IMR-90 (cell line): ENCODE data around the gene PLCB4. TPM values are rescaled to one million over a fixed set of nuclear protein-coding genes. Genes with fewer than 3 reads are reported as not detected.

Experiments
- ATAC-seq: fragments of 200-7000 bp; cut with Tn5 transposase; 2 replicates; pipeline ENCODE4 v1.9.1; 2020; ENCODE audit warnings: low read depth, mild to moderate bottlenecking, moderate library complexity
- BruUV-seq: library from RNA; stranded (reverse); fragments of 400-500 nt; replicated peaks from 2 replicates; lab custom pipeline; 2021; lab: Mats Ljungman, UMichigan
- CTCF ChIA-PET: fragments of 300-600 bp; formaldehyde crosslinking; extraction: SDS; loops from one replicate; lab custom pipeline; 2021; ENCODE audit warnings: antibody characterized with exemption; lab: Yijun Ruan, JAX
- POLR2A ChIA-PET: fragments of 300-600 bp; sonication (Branson Sonifier 250); formaldehyde crosslinking; loops from one replicate; lab custom pipeline; 2022; ENCODE audit warnings: antibody characterized with exemption; ENCODE audit not compliant: unreplicated experiment; lab: Charles Lee
- DNase-seq: peaks from one replicate; pipeline ENCODE4 v3.0.0; 2013
- H2AFZ ChIP-seq: replicated peaks from 2 replicates; pipeline ENCODE3; 2013; ENCODE audit warnings: low read length, mild to moderate bottlenecking; ENCODE audit not compliant: poor library complexity
- H2AK5ac ChIP-seq: 2 replicates; pipeline ENCODE4 v1.6.1; 2013; ENCODE audit warnings: low read depth, low read length, inconsistent platforms
- H2AK9ac ChIP-seq: replicated peaks from 2 replicates; pipeline ENCODE3; 2013; ENCODE audit warnings: mild to moderate bottlenecking, low read depth, low read length, moderate library complexity; ENCODE audit not compliant: poor library complexity
- H2BK120ac ChIP-seq: 2 replicates; pipeline ENCODE4 v1.6.1; 2013; ENCODE audit warnings: low read depth, low read length, inconsistent platforms
- H2BK15ac ChIP-seq: 3 replicates; pipeline ENCODE4 v1.6.1; 2013; ENCODE audit warnings: low read depth, low read length, inconsistent platforms
- H2BK20ac ChIP-seq: 2 replicates; pipeline ENCODE4 v1.6.1; 2013; ENCODE audit warnings: low read depth, mild to moderate bottlenecking, inconsistent platforms, low read length, moderate library complexity
- H2BK5ac ChIP-seq: 2 replicates; pipeline ENCODE4 v1.6.1; 2013; ENCODE audit warnings: mild to moderate bottlenecking, low read depth, low read length, inconsistent platforms; ENCODE audit not compliant: poor library complexity, severe bottlenecking
- H3K14ac ChIP-seq: replicated peaks from 2 replicates; pipeline ENCODE4 v1.6.1; 2013; ENCODE audit warnings: low read depth, low read length, inconsistent platforms
- H3K18ac ChIP-seq: 2 replicates; pipeline ENCODE4 v1.6.1; 2013; ENCODE audit warnings: low read depth, low read length, control low read depth
- H3K23ac ChIP-seq: 2 replicates; pipeline ENCODE4 v1.6.1; 2013; ENCODE audit warnings: low read depth, low read length, inconsistent platforms
- H3K27ac ChIP-seq: 2 replicates; pipeline ENCODE4 v1.5.1; 2013; ENCODE audit warnings: mild to moderate bottlenecking, control low read depth, low read length; ENCODE audit not compliant: insufficient read depth
- H3K27me3 ChIP-seq: 2 replicates; pipeline ENCODE4 v1.6.1; 2013; ENCODE audit warnings: low read length; ENCODE audit not compliant: control insufficient read depth, insufficient read depth
- H3K36me3 ChIP-seq: 2 replicates; pipeline ENCODE4 v1.6.1; 2013; ENCODE audit warnings: low read length, mixed read lengths; ENCODE audit not compliant: control insufficient read depth, insufficient read depth
- H3K4ac ChIP-seq: 2 replicates; pipeline ENCODE4 v1.6.1; 2013; ENCODE audit warnings: low read depth, low read length, inconsistent platforms
- H3K4me1 ChIP-seq: 2 replicates; pipeline ENCODE4 v1.6.1; 2013; ENCODE audit warnings: low read length, mixed read lengths; ENCODE audit not compliant: control insufficient read depth, insufficient read depth
- H3K4me2 ChIP-seq: 2 replicates; pipeline ENCODE4 v1.6.1; 2013; ENCODE audit warnings: low read depth, mild to moderate bottlenecking, control low read depth, low read length, moderate library complexity
- H3K4me3 ChIP-seq: 2 replicates; pipeline ENCODE4 v1.5.1; 2013; ENCODE audit warnings: low read depth, mild to moderate bottlenecking, control low read depth, low read length, moderate library complexity; ENCODE audit not compliant: insufficient read depth
- H3K56ac ChIP-seq: 2 replicates; pipeline ENCODE4 v1.6.1; 2013; ENCODE audit warnings: low read length, inconsistent platforms; ENCODE audit not compliant: insufficient read depth; ENCODE audit errors: extremely low read depth
- H3K79me1 ChIP-seq, 2 experiments: 2 replicates each; pipeline ENCODE4 v1.6.1; 2013; ENCODE audit warnings: low read length in 2 of 2, inconsistent platforms in 1 of 2, low read depth in 1 of 2
- H3K9ac ChIP-seq: 2 replicates; pipeline ENCODE4 v1.6.1; 2013; ENCODE audit warnings: low read depth, low read length, control low read depth
- H3K9me1 ChIP-seq: 2 replicates; pipeline ENCODE4 v1.6.1; 2013; ENCODE audit warnings: low read length, inconsistent platforms; ENCODE audit not compliant: insufficient read depth
- H3K9me3 ChIP-seq: 2 replicates; pipeline ENCODE4 v1.6.1; 2013; ENCODE audit warnings: low read length; ENCODE audit not compliant: control insufficient read depth, insufficient read depth
- H4K20me1 ChIP-seq: 2 replicates; pipeline ENCODE4 v1.6.1; 2013; ENCODE audit warnings: low read length, inconsistent platforms; ENCODE audit not compliant: insufficient read depth
- H4K5ac ChIP-seq: 2 replicates; pipeline ENCODE4 v1.6.1; 2013; ENCODE audit warnings: mild to moderate bottlenecking, low read depth, low read length, control low read depth
- H4K8ac ChIP-seq, 2 experiments: 2 replicates each; pipeline ENCODE4 v1.6.1; 2013; ENCODE audit warnings: low read depth in 2 of 2, low read length in 2 of 2, control low read depth in 1 of 2, inconsistent platforms in 1 of 2
- H4K91ac ChIP-seq: 2 replicates; pipeline ENCODE4 v1.6.1; 2013; ENCODE audit warnings: low read depth, low read length, inconsistent platforms; ENCODE audit not compliant: insufficient read depth
- CEBPB ChIP-seq: IDR thresholded peaks from 2 replicates; pipeline ENCODE4 v1.6.1; 2012; ENCODE audit warnings: low read depth, low read length, improper control_type of control experiment
- CHD1 ChIP-seq: IDR thresholded peaks from 2 replicates; pipeline ENCODE4 v1.6.1; 2012; ENCODE audit warnings: low read depth, low read length, improper control_type of control experiment
- MXI1 ChIP-seq: IDR thresholded peaks from 2 replicates; pipeline ENCODE4 v1.6.1; 2012; ENCODE audit warnings: low read depth, mild to moderate bottlenecking, low read length, moderate library complexity, borderline replicate concordance
- SMC3 ChIP-seq: fragments of 150-350 bp; IDR thresholded peaks from 2 replicates; pipeline ENCODE4 v1.6.1; 2016; ENCODE audit warnings: low read depth, mild to moderate bottlenecking, antibody characterized with exemption, low read length, moderate library complexity
- WGBS, 2 experiments: methylation state at CpG; one replicate each; pipeline versions ENCODE4 v1.1.5 to v1.1.7; 2013; ENCODE audit warnings: missing lambda C conversion rate in 2 of 2; ENCODE audit not compliant: insufficient read length in 1 of 2; ENCODE audit errors: extremely low coverage in 2 of 2; 5-methylcytosine and 5-hydroxymethylcytosine counted together
- dilution Hi-C: fragments of 300-500 bp; cut with HindIII; formaldehyde crosslinking; loops from one replicate; pipeline ENCODE4 v1.14.3; 2018; ENCODE audit warnings: low sequenced_read_pairs; ENCODE audit not compliant: unreplicated experiment
- in situ Hi-C: fragments of 300-500 bp; cut with MboI; formaldehyde crosslinking; loops from 3 replicates; pipeline ENCODE4 v1.14.3; 2019; ENCODE audit warnings: low sequenced_read_pairs, inconsistent platforms, mixed read lengths
- intact Hi-C: fragments of 100-400 bp; cut with micrococcal nuclease; formaldehyde crosslinking; loops from 2 replicates; pipeline ENCODE4 v1.10.0; 2022
- polyA plus RNA-seq, 3 experiments: library from polyadenylated mRNA; depleted of rRNA; stranded (reverse); fragments of >200 nt; gene quantifications; 2 replicates each; pipeline ENCODE4 v1.2.3, GENCODE V29; 2012; ENCODE audit warnings: low replicate concordance in 1 of 3
- total RNA-seq: library from RNA; depleted of rRNA; stranded (reverse); fragments of >200 nt; gene quantifications from 2 replicates; pipeline ENCODE4 v1.2.3, GENCODE V29; 2012
- TF ChIP-seq, protein P1 (sequence below): fragments of 150-350 bp; IDR thresholded peaks from 2 replicates; pipeline ENCODE4 v1.6.1; 2016; ENCODE audit warnings: low read depth, mild to moderate bottlenecking, low read length, moderate library complexity, borderline replicate concordance
- TF ChIP-seq, protein P2 (sequence below): conservative IDR thresholded peaks from 2 replicates; pipeline ENCODE4 v1.5.1; 2012; ENCODE audit warnings: mild to moderate bottlenecking, low read depth, low read length, improper control_type of control experiment

PLCB4 gene
- total and polyA plus RNA-seq, 2 of the 4 experiments (the other 2 are of a cell fraction), result 12.5 to 24.0 TPM

DNA sequence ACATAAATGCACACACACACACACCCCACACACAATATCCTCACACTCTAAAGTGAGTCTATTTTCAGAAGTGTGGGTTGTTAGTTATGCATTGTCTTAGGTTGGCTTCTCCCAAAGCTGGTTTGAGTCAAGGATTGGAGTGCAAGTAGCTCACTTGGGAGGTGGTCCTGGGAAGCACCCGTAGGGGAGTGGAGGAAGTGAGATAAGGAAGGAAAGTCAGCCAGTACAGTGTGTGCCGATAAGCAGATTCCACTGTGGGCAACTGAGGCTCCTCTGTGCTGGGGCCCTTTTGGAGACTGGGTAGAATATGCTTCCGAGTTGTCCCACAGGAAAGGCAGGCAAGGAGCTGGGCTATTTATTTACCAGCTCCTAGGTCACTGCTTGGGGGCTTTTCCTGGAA lies 67.2 kb downstream of the PLCB4 start:
- Histone ChIP-seq H3K23ac (no peak overlapping the region), H2BK120ac (no peak overlapping the region), H3K9me3 (peaks cover 10% of the 10 kb centered on the region), H4K8ac (no peak overlapping the region), H3K27ac (no peak overlapping the region), H3K27me3 (no peaks in the 10 kb centered on the region), H2AK5ac (no peak overlapping the region), H3K14ac (no peak overlapping the region), H3K4me1 (no peaks in the 10 kb centered on the region), H3K9me1 (no peaks in the 10 kb centered on the region), H4K5ac (no peak overlapping the region), H3K9ac (no peak overlapping the region), H4K91ac (no peak overlapping the region), H2AFZ (no peak overlapping the region), H2BK5ac (no peak overlapping the region), H3K79me1 (peaks cover 59 to 72% of the 10 kb centered on the region in 2 experiments), H2BK15ac (no peak overlapping the region), H3K18ac (no peak overlapping the region), H2AK9ac (no peak overlapping the region), H3K56ac (no peak overlapping the region), H3K4me2 (no peak overlapping the region), H3K4ac (no peak overlapping the region), H3K36me3 (peaks cover 2% of the 10 kb centered on the region), H2BK20ac (no peak overlapping the region), H4K20me1 (peaks cover 18% of the 10 kb centered on the region; the same call in 1 of the 2 replicates), H3K4me3 (no peak overlapping the region)
- in situ Hi-C loops (no loop called here), dilution Hi-C loops (no loop called here), intact Hi-C loops (no loop called here)
- TF ChIP-seq SMC3 (no peak), MXI1 (no peak), CHD1 (no peak), CEBPB (no peak)
- TF ChIP-seq, protein P1, sequence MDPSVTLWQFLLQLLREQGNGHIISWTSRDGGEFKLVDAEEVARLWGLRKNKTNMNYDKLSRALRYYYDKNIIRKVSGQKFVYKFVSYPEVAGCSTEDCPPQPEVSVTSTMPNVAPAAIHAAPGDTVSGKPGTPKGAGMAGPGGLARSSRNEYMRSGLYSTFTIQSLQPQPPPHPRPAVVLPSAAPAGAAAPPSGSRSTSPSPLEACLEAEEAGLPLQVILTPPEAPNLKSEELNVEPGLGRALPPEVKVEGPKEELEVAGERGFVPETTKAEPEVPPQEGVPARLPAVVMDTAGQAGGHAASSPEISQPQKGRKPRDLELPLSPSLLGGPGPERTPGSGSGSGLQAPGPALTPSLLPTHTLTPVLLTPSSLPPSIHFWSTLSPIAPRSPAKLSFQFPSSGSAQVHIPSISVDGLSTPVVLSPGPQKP, result no peak
- TF ChIP-seq, protein P2, sequence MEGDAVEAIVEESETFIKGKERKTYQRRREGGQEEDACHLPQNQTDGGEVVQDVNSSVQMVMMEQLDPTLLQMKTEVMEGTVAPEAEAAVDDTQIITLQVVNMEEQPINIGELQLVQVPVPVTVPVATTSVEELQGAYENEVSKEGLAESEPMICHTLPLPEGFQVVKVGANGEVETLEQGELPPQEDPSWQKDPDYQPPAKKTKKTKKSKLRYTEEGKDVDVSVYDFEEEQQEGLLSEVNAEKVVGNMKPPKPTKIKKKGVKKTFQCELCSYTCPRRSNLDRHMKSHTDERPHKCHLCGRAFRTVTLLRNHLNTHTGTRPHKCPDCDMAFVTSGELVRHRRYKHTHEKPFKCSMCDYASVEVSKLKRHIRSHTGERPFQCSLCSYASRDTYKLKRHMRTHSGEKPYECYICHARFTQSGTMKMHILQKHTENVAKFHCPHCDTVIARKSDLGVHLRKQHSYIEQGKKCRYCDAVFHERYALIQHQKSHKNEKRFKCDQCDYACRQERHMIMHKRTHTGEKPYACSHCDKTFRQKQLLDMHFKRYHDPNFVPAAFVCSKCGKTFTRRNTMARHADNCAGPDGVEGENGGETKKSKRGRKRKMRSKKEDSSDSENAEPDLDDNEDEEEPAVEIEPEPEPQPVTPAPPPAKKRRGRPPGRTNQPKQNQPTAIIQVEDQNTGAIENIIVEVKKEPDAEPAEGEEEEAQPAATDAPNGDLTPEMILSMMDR, result no peak
- WGBS, 2 experiments, result 83% methylated on average over 2 of the region's 3 CpGs; no CpG with 5 or more reads in 1 of the 2 experiments
- POLR2A ChIA-PET, result no interaction called here
- no TSS peak for BruUV-seq
- ATAC-seq, result no peak
- no peak for DNase-seq
- CTCF ChIA-PET, result interaction anchor here (0.6 kb wide), 1 partner anchor 119 kb away, joined by 3 read pairs; no protein-coding TSS in a partner anchor
